GM21619 (cell line): ENCODE results near the gene CSGALNACT2.

Experiments
- ATAC-seq: cut with Tn5 transposase; IDR thresholded peaks from one replicate; pipeline ENCODE4 v1.9.1; 2021; ENCODE audit not compliant: unreplicated experiment

The CSGALNACT2 gene

GRCh38 chr10:43123361-43124093 lies 14.7 kb upstream of the CSGALNACT2 start:
- no peak for ATAC-seq

GRCh38 chr10:43124094-43124521 lies 14.1 kb upstream of the CSGALNACT2 start:
- no peak for ATAC-seq

DNA sequence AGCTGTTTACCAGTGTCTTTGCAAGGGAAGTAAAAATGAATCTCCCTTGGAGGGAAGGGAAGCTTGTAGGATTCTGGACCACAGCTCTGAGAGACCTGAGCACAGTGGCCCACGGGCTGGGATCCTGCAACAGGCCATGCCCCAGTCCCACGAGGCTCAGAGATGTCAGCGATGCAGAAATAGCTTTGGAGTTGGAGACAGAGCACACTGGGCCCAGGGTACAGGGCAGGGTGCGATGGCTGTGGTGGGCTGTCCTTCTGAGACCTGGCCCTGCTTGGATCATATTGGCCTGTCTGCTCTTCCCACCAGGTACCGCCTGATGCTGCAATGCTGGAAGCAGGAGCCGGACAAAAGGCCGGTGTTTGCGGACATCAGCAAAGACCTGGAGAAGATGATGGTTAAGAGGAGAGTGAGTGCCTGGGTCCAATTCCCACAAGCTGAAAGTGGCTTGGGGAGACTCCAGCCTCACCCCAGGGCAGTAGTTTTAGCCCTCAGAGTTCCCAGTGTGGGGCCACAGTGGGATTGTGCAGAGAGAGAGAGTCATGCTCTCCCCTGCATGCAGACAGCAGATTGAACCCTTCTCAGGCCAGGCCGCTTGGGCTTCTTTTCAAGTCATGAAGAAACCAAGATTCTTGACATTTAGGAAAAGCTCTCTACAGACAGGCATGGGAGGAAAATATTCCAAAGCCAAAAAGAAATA lies 13.5 kb upstream of the CSGALNACT2 start:
- ATAC-seq = no peak

DNA sequence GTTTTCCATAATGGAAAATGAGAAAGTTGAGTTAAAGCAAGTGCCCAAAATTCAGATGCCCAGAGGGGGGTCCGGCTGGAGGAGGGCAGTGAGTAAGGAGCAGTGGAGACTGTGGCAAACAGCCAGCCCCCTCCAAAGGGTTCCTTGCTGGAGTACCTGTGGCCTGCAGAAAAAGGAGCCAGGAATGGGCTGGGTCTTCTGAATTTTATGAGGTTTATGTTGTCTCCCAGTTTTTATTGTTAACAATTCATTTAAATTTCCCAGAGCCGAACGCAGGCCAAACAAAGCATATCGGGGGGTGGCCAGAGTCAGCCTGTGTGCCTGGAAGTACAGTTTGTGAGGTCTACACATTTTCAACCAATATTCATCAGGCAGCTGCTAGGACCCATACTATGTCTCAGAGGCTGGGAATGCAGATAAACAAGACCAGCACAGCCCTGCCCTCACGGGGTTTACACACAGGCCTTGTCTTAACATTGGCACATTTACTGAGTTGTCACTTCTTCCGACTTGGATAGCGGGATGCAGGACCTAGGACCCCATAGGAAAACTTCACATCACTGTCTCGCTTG lies 12.9 kb upstream of the CSGALNACT2 start:
- no peak for ATAC-seq

DNA sequence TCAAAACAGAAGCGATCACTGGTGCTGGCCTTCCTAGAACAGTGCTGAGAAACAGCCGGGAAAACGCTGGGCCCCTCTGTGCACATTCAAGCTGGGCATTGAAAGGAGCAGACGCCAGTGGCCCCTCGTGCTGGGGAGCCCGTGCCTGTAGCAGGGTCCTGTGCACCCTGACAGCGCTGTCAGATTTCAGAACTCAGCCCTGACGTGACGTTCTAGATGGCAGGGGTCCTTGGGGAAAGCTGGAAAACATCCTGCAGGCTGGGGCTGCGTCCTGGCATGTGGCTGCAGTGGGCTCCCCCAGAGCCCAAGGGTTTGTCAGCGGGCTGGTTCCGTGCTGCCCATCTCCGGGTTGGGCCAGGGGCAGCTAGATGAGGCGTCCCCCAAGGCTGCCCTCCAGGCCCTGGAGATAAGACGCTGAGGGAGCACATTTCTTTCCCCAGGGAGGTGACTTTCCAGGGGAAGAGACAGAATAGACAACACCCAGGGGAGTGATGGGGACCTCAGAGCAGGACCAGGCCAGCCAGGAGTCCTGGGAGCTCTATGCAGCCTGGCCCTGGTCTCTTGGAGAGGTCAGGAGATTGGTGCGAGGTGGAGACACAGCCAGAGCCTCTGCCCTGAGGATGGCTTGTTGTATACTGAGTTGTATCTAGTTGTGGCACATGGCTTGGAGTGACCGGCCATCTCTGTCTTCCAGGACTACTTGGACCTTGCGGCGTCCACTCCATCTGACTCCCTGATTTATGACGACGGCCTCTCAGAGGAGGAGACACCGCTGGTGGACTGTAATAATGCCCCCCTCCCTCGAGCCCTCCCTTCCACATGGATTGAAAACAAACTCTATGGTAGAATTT lies 12.1 kb upstream of the CSGALNACT2 start:
- ATAC-seq = no peak

- ATAC-seq = peak; percentile 40
Observed at GRCh38 chr10:43126759-43127424, 11.4 kb upstream of the CSGALNACT2 start.

DNA sequence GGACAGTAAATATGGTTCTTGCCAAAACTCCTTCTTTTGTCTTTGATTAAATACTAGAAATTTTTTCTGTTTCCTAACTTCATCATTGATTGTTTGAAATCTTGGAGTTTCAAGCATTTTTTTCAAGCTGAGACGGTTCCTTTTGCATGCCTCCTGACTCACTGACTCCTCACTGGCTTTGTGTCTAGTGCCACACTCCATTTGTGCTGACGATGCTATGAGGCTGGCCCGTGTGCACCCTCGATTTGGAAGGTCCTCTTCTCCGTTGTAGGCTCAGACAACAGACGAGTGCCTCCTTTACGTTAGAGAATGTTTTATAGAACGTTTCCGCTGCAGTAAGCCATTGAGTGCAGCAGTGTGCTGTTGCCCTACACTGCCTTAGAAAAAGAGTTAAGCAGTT lies 10.8 kb upstream of the CSGALNACT2 start:
- no peak for ATAC-seq

DNA sequence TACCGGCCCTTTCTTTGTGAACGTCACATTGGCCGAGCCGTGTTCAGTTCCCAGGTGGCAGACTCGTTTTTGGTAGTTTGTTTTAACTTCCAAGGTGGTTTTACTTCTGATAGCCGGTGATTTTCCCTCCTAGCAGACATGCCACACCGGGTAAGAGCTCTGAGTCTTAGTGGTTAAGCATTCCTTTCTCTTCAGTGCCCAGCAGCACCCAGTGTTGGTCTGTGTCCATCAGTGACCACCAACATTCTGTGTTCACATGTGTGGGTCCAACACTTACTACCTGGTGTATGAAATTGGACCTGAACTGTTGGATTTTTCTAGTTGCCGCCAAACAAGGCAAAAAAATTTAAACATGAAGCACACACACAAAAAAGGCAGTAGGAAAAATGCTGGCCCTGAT lies 9.9 kb upstream of the CSGALNACT2 start:
- no peak for ATAC-seq

DNA sequence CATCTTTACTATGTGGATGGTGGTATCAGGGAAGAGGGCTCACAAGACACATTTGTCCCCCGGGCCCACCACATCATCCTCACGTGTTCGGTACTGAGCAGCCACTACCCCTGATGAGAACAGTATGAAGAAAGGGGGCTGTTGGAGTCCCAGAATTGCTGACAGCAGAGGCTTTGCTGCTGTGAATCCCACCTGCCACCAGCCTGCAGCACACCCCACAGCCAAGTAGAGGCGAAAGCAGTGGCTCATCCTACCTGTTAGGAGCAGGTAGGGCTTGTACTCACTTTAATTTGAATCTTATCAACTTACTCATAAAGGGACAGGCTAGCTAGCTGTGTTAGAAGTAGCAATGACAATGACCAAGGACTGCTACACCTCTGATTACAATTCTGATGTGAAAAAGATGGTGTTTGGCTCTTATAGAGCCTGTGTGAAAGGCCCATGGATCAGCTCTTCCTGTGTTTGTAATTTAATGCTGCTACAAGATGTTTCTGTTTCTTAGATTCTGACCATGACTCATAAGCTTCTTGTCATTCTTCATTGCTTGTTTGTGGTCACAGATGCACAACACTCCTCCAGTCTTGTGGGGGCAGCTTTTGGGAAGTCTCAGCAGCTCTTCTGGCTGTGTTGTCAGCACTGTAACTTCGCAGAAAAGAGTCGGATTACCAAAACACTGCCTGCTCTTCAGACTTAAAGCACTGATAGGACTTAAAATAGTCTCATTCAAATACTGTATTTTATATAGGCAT lies 9.1 kb upstream of the CSGALNACT2 start:
- ATAC-seq = peak; percentile 80

DNA sequence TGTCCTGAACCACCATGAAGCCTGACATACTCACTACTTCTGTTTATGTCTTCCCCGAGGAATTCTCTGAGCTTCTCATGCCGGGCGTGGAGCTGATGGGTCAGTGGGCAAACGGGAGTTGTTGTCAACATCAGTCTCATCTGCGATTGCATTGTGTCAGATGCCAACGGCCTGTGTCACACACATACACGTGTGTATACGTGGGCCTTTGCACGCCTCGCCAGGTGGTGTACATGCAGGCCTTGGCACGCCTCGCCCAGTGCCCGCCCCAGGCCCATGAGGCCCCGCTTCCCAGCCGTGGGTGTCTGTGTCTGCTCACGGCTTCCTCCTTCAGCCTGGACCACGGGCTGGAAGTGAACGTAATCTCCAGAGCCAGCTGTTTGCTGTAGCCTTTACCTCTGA lies 7.5 kb upstream of the CSGALNACT2 start:
- no peak for ATAC-seq

DNA sequence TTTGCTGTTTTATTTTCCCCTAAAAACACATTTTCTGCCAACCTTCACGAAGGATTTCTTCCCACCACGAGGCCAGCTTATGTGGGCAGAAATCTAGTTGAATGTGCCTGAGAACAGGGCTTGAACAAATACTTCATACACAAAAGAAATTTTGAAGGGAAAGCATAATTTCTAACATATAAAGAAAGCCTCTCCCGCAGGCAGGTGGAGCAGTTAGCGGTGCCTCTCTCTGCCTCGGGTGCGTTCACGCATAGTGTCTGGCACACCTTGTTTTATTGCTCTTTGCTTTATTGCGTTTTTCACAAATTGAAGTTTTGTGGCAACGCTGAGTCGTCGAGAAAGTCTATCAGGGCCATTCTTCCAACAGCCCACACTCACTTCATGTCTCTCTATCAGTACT lies 7.0 kb upstream of the CSGALNACT2 start:
- no peak for ATAC-seq

DNA sequence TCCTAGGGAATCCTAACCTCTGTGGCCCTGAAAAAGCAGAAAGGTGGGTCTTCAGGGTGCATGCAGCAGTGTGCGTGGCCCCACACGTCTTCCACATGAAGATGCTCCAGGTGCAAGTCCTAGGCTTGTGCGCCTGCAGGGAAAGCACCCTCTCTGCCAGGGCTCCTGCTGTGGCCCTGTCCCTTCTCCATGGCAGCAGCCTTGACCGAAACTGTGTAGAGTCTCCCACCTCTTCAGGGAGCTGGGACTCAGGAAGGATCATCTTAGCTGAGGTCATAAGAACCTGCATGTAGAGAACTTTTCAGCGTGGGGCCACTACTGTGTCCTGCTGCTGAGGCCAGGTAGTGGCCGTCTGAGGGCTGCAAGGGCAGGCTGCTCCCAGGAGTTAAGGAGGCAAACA lies 6.3 kb upstream of the CSGALNACT2 start:
- no peak for ATAC-seq

DNA sequence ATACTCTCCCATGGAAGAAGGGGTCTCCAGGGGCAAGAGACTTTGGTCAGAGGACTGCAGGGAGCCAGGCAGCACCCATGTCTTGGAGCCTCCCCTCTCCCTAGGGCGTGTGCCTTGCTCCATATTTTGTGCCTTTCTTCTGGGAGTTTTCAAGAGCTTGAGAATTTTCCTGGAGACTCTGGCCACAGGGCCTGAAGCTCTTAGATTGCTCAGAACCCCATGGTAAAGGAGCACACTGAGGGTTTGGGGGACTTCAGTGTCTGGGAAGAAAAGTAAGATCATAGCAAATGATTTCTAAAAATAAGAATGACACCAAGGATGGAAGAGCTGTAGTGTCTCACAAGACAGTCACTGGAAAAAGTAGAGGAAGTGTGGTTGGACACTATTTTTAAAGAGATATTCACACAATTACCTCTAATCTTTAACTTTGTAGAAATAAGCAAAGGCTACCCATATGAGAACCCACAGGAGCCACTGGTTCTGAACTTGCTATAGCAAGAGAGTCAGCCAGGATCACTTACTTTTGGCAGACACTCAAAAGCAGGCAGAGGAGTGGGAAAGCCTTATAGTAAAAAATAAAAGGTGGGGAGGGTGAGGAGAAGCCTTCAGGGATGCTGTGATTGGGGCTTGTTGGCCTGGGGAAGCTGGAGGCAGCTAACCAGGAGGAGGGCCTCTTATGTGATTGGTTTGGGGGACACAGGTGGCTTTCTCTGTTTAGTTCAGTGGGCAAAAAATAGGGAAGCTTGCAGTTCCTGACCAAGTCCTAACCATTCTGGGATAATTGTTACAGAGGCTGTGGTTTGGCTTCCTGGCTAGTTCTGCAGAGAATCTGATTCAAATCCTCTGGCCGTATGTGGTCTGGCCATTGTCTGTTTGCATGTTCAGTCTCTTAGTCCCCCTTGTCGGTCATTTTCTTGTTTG lies 5.1 kb upstream of the CSGALNACT2 start:
- ATAC-seq = no peak

GRCh38 chr10:43134126-43134905 lies 3.9 kb upstream of the CSGALNACT2 start:
- ATAC-seq = no peak

DNA sequence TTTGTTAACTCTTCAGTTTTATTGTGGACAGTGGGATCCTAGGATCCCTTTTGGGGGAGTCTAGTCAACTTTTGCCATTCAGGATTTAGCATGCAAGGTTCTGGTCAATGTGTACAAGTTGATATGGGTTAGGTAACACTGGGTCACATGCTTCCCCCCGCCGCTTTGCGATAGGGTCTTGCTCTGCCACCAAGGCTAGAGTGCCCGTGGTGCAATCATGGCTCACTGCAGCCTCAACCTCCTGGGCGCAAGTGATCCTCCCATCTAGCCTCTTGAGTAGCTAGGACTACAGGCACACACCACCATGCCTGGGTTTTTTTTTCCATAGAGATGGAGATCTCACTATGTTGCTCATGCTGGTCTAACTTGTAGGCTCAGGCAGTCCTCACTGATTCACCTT lies 3.2 kb upstream of the CSGALNACT2 start:
- ATAC-seq = no peak

DNA sequence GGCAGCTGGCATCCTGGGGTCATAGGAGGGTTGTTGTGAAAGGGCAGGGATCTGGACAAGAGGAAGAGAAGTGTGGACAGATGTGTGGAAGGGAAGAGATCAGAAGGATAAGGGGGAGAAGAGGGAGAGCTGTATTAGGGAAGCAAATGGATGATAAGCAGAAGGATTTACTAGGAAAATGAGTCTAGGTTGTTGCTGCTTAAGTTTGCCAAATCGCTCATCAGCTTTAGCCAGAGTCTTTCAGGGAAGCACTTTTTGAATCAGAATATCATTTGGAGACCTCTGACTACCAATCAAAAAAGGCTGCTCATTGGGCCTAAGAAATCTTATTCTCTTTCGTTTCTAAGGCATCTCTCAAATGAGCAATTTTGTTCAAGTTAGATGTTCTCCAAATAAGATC lies 2.6 kb upstream of the CSGALNACT2 start:
- no peak for ATAC-seq

DNA sequence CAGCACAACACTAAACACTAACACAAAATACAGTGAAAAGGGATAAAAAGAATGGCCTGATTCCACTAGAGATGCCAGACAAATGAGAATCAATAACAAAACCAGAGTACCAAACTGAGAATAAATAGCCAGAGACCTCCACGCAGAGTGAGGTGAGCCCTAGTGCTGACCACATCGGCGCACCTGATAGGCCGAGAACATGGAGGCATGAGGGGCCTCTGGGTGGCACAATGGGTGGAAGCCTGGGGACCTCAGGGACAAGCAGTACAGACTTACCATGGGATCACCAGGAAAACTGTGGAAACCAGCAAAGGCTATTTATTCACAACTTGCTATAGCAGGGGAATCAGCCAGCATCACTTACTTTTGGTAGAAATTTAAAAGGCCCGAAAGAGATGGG lies 1.8 kb upstream of the CSGALNACT2 start:
- ATAC-seq = no peak

GRCh38 chr10:43136995-43137716 lies 1.1 kb upstream of the CSGALNACT2 start:
- no peak for ATAC-seq
